Ishikawa (cell line): ENCODE measurements around the gene FOXB1.

Experiments
- CEBPB ChIP-seq: IDR thresholded peaks from 2 replicates; pipeline ENCODE4 v1.6.1; 2012
- CREB1 ChIP-seq: IDR thresholded peaks from 2 replicates; pipeline ENCODE4 v1.6.1; 2012; ENCODE audit warnings: low read depth
- EGR1 ChIP-seq: IDR thresholded peaks from 2 replicates; pipeline ENCODE4 v1.6.1; 2012
- EP300 ChIP-seq: IDR thresholded peaks from 2 replicates; pipeline ENCODE4 v1.6.1; 2012; ENCODE audit warnings: borderline replicate concordance
- FOXM1 ChIP-seq: IDR thresholded peaks from 2 replicates; pipeline ENCODE4 v1.6.1; 2012; ENCODE audit warnings: low read depth, borderline replicate concordance
- NFIC ChIP-seq: IDR thresholded peaks from 2 replicates; pipeline ENCODE4 v1.6.1; 2012
- RAD21 ChIP-seq: IDR thresholded peaks from 2 replicates; pipeline ENCODE4 v1.6.1; 2012; ENCODE audit warnings: low read depth
- TAF1 ChIP-seq: IDR thresholded peaks from 2 replicates; pipeline ENCODE4 v1.6.1; 2012; ENCODE audit warnings: low read depth, mild to moderate bottlenecking
- TCF12 ChIP-seq: IDR thresholded peaks from 2 replicates; pipeline ENCODE4 v1.6.1; 2012; ENCODE audit warnings: low read depth
- TEAD4 ChIP-seq: IDR thresholded peaks from 2 replicates; pipeline ENCODE4 v1.6.1; 2012
- YY1 ChIP-seq: IDR thresholded peaks from 2 replicates; pipeline ENCODE4 v1.6.1; 2012; ENCODE audit warnings: low read depth
- ZBTB7A ChIP-seq: IDR thresholded peaks from 2 replicates; pipeline ENCODE4 v1.6.1; 2012; ENCODE audit warnings: low read depth
- TF ChIP-seq, protein P1 (sequence below): IDR thresholded peaks from 2 replicates; pipeline ENCODE4 v1.6.1; 2012; ENCODE audit warnings: low read depth, mild to moderate bottlenecking
- TF ChIP-seq, protein P2 (sequence below): IDR thresholded peaks from 2 replicates; pipeline ENCODE4 v1.6.1; 2012
- TF ChIP-seq, protein P3 (sequence below): IDR thresholded peaks from 2 replicates; pipeline ENCODE4 v1.6.1; 2012

The FOXB1 gene

DNA sequence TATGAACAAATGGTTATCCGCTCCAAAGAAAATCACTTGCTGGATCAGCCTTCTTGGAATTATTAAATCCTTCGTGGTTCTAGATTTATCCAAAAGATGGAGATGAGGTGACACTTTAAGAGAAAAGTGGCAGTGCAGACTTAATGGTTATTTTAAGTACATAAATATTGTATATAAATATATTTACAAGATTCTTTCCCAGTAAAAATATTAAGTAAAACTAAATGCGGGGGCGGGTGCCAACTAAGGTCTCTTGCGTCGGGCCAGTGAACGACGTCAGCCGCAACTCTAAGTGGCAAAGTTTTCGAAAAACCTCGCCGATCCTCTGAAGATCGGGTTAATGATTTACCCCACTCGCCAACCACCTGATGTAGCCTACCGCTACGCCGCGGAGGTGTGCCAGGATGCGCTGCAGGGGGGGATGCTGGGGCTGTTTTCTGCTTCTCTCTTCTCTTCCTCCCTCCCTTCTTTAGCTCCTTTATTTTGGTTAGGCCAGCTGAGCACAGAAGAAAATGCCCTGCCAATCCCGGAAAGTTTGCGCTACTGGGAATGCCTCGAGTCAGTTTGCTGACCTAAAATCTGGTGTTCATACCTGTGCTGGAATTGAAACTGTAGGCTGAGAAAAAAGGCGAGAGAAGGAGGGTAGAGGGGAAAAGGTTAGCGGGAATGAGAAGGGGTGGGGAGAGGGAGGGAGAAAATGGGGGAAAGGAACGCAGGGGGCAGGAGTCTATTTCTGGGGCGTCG, 7.6 kb upstream of the FOXB1 start:
- TF ChIP-seq ZBTB7A: no peak
- TF ChIP-seq TEAD4: no peak
- TF ChIP-seq NFIC: no peak
- no peak for TF ChIP-seq EGR1
- TF ChIP-seq YY1: no peak
- TF ChIP-seq, protein P1, sequence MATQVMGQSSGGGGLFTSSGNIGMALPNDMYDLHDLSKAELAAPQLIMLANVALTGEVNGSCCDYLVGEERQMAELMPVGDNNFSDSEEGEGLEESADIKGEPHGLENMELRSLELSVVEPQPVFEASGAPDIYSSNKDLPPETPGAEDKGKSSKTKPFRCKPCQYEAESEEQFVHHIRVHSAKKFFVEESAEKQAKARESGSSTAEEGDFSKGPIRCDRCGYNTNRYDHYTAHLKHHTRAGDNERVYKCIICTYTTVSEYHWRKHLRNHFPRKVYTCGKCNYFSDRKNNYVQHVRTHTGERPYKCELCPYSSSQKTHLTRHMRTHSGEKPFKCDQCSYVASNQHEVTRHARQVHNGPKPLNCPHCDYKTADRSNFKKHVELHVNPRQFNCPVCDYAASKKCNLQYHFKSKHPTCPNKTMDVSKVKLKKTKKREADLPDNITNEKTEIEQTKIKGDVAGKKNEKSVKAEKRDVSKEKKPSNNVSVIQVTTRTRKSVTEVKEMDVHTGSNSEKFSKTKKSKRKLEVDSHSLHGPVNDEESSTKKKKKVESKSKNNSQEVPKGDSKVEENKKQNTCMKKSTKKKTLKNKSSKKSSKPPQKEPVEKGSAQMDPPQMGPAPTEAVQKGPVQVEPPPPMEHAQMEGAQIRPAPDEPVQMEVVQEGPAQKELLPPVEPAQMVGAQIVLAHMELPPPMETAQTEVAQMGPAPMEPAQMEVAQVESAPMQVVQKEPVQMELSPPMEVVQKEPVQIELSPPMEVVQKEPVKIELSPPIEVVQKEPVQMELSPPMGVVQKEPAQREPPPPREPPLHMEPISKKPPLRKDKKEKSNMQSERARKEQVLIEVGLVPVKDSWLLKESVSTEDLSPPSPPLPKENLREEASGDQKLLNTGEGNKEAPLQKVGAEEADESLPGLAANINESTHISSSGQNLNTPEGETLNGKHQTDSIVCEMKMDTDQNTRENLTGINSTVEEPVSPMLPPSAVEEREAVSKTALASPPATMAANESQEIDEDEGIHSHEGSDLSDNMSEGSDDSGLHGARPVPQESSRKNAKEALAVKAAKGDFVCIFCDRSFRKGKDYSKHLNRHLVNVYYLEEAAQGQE: no peak
- TF ChIP-seq EP300: no peak
- TF ChIP-seq, protein P2, sequence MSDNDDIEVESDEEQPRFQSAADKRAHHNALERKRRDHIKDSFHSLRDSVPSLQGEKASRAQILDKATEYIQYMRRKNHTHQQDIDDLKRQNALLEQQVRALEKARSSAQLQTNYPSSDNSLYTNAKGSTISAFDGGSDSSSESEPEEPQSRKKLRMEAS: no peak
- TF ChIP-seq, protein P3, sequence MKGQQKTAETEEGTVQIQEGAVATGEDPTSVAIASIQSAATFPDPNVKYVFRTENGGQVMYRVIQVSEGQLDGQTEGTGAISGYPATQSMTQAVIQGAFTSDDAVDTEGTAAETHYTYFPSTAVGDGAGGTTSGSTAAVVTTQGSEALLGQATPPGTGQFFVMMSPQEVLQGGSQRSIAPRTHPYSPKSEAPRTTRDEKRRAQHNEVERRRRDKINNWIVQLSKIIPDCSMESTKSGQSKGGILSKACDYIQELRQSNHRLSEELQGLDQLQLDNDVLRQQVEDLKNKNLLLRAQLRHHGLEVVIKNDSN: no peak
- no peak for TF ChIP-seq RAD21
- no peak for TF ChIP-seq TCF12
- TF ChIP-seq CREB1: no peak
- TF ChIP-seq TAF1: no peak
- TF ChIP-seq FOXM1: no peak
- TF ChIP-seq CEBPB: no peak

DNA sequence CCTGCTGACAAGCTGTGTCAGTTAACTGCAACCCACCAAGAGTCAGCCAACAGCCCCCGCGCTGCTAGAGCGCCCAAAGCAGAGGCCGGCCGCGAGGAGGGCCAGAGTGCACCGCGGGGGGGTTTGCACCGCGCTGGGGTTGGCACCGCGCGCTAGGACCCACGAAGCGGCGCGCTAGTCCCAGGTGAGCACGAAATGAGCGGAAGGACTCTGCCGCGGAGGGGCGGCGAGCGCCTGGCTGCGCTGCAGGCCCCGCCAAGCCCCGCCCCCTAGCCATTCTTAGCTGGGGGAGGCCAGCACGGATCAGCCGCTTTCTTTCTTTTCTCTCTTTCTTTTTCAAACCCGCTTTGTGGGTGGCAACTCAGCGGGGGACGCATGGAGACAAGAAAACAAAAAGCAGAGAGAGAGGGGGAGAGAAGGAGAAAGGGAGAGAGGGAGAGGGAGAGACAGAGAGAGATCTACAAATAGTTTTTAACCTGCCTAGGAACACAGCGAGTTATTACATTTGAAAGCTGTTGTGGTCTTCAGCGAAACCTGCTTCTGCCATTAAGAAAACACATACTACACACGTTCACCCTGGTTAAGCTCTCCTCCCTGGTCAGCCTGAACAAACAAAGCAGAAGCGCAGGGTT, 6.9 kb upstream of the FOXB1 start:
- no peak for TF ChIP-seq EGR1
- no peak for TF ChIP-seq ZBTB7A
- TF ChIP-seq EP300: no peak
- TF ChIP-seq RAD21: no peak
- no peak for TF ChIP-seq CEBPB
- TF ChIP-seq CREB1: no peak

DNA sequence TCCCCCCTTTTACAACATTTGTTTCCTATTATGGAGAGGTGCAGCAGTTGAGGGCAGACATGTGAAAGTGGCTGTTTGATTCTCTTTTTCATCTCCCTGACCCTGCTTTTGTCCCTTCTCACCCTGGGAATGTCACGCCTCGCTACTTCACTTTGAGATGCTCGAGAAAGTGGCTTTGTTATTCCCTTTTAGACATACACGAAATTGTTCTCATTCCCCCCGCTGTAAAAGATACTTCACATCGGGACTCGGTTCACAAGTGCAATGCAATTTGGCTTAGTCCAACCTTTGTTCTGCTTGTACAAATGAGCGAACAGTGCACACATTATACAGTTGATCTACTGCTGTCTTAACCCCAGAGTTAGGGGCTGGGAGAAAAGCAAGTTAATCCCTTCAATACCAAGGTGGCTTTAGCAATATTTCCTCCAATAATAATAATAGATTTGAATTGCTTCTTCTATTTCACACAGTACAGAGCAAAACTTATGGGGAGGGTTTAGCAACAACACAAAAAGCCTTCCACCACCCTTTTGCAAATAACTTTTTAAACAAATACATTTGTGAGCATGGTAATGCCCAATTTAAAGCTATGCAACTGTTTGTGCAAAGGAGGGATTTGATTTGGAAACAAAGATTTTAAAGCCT, 5.7 kb upstream of the FOXB1 start:
- TF ChIP-seq ZBTB7A: no peak
- TF ChIP-seq, protein P2: no peak
- TF ChIP-seq CREB1: no peak
- TF ChIP-seq, protein P3: no peak
- no peak for TF ChIP-seq EP300
- TF ChIP-seq TAF1: no peak
- TF ChIP-seq YY1: no peak
- TF ChIP-seq FOXM1: no peak
- no peak for TF ChIP-seq NFIC
- TF ChIP-seq CEBPB: no peak
- TF ChIP-seq RAD21: no peak

DNA sequence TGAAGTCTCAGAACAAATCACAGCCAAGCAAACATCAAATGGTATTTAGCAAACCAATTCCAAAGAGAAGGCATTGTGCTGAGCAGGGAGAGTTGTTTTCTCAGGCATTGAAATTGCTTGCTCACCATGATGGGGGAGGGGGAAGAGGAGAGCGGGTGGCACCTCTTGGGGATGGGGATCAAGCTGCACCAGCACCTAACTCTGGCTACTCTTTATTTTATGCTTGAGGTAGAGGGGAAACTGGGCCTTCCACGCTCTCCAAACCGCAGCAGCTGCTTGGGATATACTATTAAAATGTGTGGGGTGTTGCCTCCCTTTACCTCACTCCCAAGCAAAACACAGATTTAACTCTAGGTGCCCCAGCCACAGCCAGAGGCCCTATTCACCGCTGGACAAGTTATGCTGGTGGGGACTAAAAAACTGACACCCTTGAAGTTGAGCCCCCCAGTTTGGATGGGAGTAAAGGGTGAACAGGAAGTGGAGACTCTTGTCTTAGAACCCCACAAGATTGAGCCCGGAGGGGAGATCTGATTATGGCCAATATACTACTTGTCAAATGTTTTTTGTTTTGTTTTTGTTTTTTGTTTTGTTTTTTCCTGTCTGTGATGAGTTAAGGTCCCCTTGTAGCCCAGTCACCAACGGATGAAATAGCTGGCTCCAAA, 5.0 kb upstream of the FOXB1 start:
- no peak for TF ChIP-seq NFIC
- TF ChIP-seq, protein P2: no peak
- TF ChIP-seq RAD21: no peak
- TF ChIP-seq FOXM1: no peak
- no peak for TF ChIP-seq ZBTB7A
- TF ChIP-seq TCF12: no peak
- no peak for TF ChIP-seq CREB1
- TF ChIP-seq, protein P3: no peak
- no peak for TF ChIP-seq EP300
- TF ChIP-seq EGR1: no peak
- no peak for TF ChIP-seq TAF1
- TF ChIP-seq CEBPB: no peak
- TF ChIP-seq, protein P1: no peak
- no peak for TF ChIP-seq TEAD4
- no peak for TF ChIP-seq YY1
